Activated T-cell treated with anti-CD3 and anti-CD28 coated beads, Interleukin-2, amount 50 U/mL, for 72 hours (primary cell): ENCODE data around the gene CYP2B6. TPM values are rescaled to one million over a fixed set of nuclear protein-coding genes. Genes with fewer than 3 reads are reported as not detected.
"Not testable (repeated sequence)": the region's sequence is repeated elsewhere in the genome, so short reads cannot be mapped to it uniquely, and the experiment has no call there.

Experiments used
- ATAC-seq, 2 donors: fragments of 150-1000 bp; cut with Tn5 transposase; replicated peaks in 1 of 2; 2 replicates each; pipeline ENCODE4 v1.10.0; 2021; ENCODE audit warnings: moderate library complexity in 2 of 2, mild to moderate bottlenecking in 1 of 2
- DNase-seq, 2 donors: peaks; one replicate each; pipeline ENCODE4 v3.0.0; 2021 to 2022; ENCODE audit warnings: mixed read lengths in 1 of 2
- H3K27ac Mint-ChIP-seq: one replicate; pipeline ENCODE4 v1.8.0; 2022; ENCODE audit warnings: mild to moderate bottlenecking, moderate library complexity, mixed read lengths
- H3K27me3 Mint-ChIP-seq: one replicate; pipeline ENCODE4 v1.8.0; 2022; ENCODE audit warnings: low read depth, mixed read lengths
- H3K36me3 Mint-ChIP-seq, 2 donors: one replicate each; pipeline ENCODE4 v1.8.0; 2022; ENCODE audit warnings: mixed read lengths in 2 of 2, mild to moderate bottlenecking in 1 of 2; ENCODE audit not compliant: insufficient read depth in 2 of 2
- H3K4me1 Mint-ChIP-seq: one replicate; pipeline ENCODE4 v1.8.0; 2022; ENCODE audit warnings: low read depth, mixed read lengths
- H3K4me3 Mint-ChIP-seq, 2 donors: one replicate each; pipeline ENCODE4 v1.8.0; 2022; ENCODE audit warnings: mild to moderate bottlenecking in 2 of 2, mixed read lengths in 2 of 2, moderate library complexity in 2 of 2
- H3K9me3 Mint-ChIP-seq, 2 donors: one replicate each; pipeline ENCODE4 v1.8.0; 2022; ENCODE audit warnings: mixed read lengths in 2 of 2
- total RNA-seq, 2 donors: library from RNA; stranded (reverse); gene quantifications; one replicate each; pipeline ENCODE4 v1.2.3, GENCODE V29; 2022

The CYP2B6 gene
- total RNA-seq, 2 donors from 2014 or later: not detected

- not testable (repeated sequence) for H3K4me3 Mint-ChIP-seq, DNase-seq, H3K9me3 Mint-ChIP-seq, H3K27ac Mint-ChIP-seq, ATAC-seq, H3K36me3 Mint-ChIP-seq
- H3K4me1 Mint-ChIP-seq: peaks cover 35% of the 10 kb centered on the region
- peaks cover 19% of the 10 kb centered on the region for H3K27me3 Mint-ChIP-seq
Measured at GRCh38 chr19:40966591-40966990, 24.5 kb upstream of the CYP2B6 start.

DNA sequence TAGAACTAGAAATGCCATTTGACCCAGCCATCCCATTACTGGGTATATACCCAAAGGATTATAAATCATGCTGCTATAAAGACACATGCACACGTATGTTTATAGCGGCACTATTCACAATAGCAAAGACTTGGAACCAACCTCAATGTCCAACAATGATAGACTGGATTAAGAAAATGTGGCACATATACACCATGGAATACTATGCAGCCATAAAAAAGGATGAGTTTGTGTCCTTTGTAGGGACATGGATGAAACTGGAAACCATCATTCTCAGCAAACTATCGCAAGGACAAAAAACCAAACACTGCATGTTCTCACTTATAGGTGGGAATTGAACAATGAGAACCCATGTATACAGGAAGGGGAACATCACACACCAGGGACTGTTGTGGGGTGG lies 23.0 kb upstream of the CYP2B6 start:
- not testable (repeated sequence) for H3K36me3 Mint-ChIP-seq, DNase-seq, H3K4me3 Mint-ChIP-seq, ATAC-seq, H3K27ac Mint-ChIP-seq, H3K9me3 Mint-ChIP-seq
- H3K4me1 Mint-ChIP-seq: peaks cover 33% of the 10 kb centered on the region
- H3K27me3 Mint-ChIP-seq: peaks cover 11% of the 10 kb centered on the region

DNA sequence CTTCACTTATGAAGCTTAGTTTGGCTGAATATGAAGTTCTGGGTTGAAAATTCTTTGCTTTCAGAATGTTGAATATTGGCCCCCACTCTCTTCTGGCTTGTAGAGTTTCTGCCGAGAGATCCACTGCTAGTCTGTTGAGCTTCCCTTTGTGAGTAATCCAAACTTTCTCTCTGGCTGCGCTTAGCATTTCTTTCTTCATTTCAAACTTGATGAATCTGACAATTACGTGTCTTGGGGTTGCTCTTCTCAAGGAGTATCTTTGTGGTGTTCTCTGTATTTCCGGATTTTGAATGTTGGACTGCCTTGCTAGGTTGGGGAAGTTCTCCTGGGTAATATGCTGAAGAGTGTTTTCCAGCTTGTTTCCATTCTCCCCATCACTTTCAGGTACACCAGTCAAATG lies 21.4 kb upstream of the CYP2B6 start:
- H3K36me3 Mint-ChIP-seq, H3K9me3 Mint-ChIP-seq, H3K27me3 Mint-ChIP-seq, DNase-seq, H3K27ac Mint-ChIP-seq: not testable (repeated sequence)
- Mint-ChIP-seq H3K4me1 (peaks cover 33% of the 10 kb centered on the region), H3K4me3 (peak overlapping the region; percentile 61 to 65)
- peak in 1 of 2 donors; percentile 38 for ATAC-seq

DNA sequence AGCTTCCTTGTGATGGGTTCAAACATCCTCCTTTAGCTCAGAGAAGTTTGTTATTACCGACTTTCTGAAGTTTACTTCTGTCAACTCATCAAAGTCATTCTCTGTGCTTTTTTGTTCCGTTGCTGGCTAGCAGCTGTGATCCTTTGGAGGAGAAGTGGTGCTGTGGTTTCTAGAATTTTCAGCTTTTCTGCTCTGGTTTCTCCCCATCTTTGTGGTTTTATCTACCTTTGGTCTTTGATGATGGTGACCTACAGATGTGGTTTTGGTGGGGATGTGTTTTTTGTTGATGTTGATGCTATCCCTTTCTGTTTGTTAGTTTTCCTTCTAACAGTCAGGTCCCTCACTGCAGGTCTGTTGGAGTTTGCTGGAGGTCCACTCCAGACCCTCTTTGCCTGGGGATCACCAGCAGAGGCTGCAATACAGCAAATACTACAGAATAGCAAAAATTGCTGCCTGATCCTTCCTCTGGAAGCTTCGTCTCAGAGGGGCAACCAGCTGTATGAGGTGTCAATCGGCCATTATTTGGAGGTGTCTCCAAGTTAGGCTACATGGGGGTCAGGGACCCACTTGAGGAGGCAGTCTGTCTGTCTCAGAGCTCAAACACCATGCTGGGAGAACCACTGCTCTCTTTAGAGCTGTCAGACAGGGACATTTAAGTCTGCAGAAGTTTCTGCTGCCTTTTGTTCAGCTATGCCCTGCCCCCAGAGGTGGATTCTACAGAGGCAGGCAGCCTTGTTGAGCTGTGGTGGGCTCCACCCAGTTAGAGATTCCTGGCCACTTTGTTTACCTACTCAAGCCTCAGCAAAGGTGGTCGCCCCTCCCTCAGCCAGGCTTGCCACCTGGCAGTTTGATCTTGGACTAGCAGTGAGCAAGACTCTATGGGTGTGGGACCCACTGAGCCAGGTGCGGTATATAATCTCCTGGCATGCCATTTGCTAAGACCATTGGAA lies 20.4 kb upstream of the CYP2B6 start:
- Mint-ChIP-seq H3K27ac (peak overlapping the region; percentile 38), H3K4me1 (peaks cover 33% of the 10 kb centered on the region), H3K4me3 (peak overlapping the region; percentile 61 to 65)
- not testable (repeated sequence) for ATAC-seq, H3K9me3 Mint-ChIP-seq, H3K27me3 Mint-ChIP-seq, H3K36me3 Mint-ChIP-seq
- DNase-seq: peak in 1 of 2 donors; percentile 12

- Mint-ChIP-seq H3K27me3 (peaks cover 3% of the 10 kb centered on the region), H3K4me3 (no peak overlapping the region), H3K9me3 (no peaks in the 10 kb centered on the region), H3K4me1 (peaks cover 29% of the 10 kb centered on the region), H3K27ac (no peak overlapping the region), H3K36me3 (no peaks in the 10 kb centered on the region)
- peak; percentile 68 to 76 for ATAC-seq
- DNase-seq: peak; percentile 74 to 78
Measured at GRCh38 chr19:40974633-40975037, 16.4 kb upstream of the CYP2B6 start.

DNA sequence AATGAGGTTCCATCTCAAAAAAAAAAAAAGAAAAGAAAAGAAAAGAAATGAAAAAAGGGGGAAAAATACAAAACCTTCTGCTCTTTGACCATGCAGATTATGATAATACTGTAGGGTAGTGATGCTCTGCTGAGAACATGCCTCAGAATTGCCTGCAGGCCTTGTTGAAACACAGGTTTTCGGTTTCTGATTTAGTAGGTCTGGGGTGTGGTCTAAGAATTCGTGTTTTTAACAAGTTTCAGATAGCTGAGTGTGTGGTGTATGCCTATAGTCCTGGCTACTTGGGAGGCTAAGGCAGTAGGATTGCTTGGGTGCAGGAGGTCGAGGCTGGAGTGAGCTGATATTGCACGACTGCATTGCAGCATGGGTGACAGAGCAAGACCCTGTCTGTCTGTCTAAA lies 14.9 kb upstream of the CYP2B6 start:
- H3K27ac Mint-ChIP-seq: no peak overlapping the region
- DNase-seq (no peak), ATAC-seq (peak; percentile 52 to 69)
- peaks cover 16% of the 10 kb centered on the region for H3K27me3 Mint-ChIP-seq
- peaks cover 17% of the 10 kb centered on the region for H3K4me1 Mint-ChIP-seq
- H3K9me3 Mint-ChIP-seq: no peaks in the 10 kb centered on the region
- no peak overlapping the region for H3K4me3 Mint-ChIP-seq
- no peaks in the 10 kb centered on the region for H3K36me3 Mint-ChIP-seq

- Mint-ChIP-seq H3K9me3 (no peaks in the 10 kb centered on the region), H3K4me1 (peaks cover 17% of the 10 kb centered on the region), H3K4me3 (no peak overlapping the region), H3K27ac (no peak overlapping the region), H3K27me3 (peaks cover 16% of the 10 kb centered on the region), H3K36me3 (no peaks in the 10 kb centered on the region)
- ATAC-seq (no peak), DNase-seq (no peak)
Measured at GRCh38 chr19:40976724-40977123, 14.4 kb upstream of the CYP2B6 start.

- Mint-ChIP-seq H3K27me3 (peaks cover 30% of the 10 kb centered on the region), H3K4me1 (peaks cover 24% of the 10 kb centered on the region)
- ATAC-seq, DNase-seq, H3K4me3 Mint-ChIP-seq, H3K27ac Mint-ChIP-seq, H3K36me3 Mint-ChIP-seq, H3K9me3 Mint-ChIP-seq: not testable (repeated sequence)
Measured at GRCh38 chr19:40979759-40980158, 11.3 kb upstream of the CYP2B6 start.

- H3K27ac Mint-ChIP-seq, DNase-seq: not testable (repeated sequence)
Measured at GRCh38 chr19:40980743-40981442, 10.2 kb upstream of the CYP2B6 start.

DNA sequence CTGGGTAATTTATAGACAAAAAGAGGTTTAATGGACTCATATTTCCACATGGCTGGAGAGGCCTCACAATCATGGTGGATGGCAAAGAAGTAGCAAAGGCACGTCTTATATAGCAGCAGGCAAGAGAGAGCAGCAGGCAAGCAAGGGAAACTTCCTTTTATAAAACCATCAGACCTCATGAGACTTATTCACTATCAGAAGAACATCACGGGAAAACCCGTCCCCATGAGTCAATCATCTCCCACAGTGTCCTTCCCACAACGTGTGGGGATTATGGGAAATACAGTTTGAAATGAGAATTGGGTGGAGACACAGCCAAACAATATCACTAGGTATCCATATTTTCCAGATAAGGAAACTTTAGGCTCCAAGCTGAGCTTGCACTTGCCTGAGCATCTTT lies 9.5 kb upstream of the CYP2B6 start:
- Mint-ChIP-seq H3K9me3 (peaks cover 0 to 3% of the 10 kb centered on the region in 2 donors), H3K27ac (no peak overlapping the region), H3K4me1 (peaks cover 16% of the 10 kb centered on the region), H3K36me3 (no peaks in the 10 kb centered on the region), H3K4me3 (no peak overlapping the region), H3K27me3 (peaks cover 37% of the 10 kb centered on the region)
- no peak for ATAC-seq
- DNase-seq: no peak

More at GRCh38 chr19:40980743-40981442, 10.2 kb upstream of the CYP2B6 start:
- Mint-ChIP-seq H3K27me3 (peaks cover 33% of the 10 kb centered on the region), H3K4me1 (peaks cover 22% of the 10 kb centered on the region)
- not testable (repeated sequence) for H3K4me3 Mint-ChIP-seq, H3K9me3 Mint-ChIP-seq, H3K36me3 Mint-ChIP-seq, ATAC-seq

GRCh38 chr19:40982594-40983101 lies 8.4 kb upstream of the CYP2B6 start:
- no peak overlapping the region for H3K4me3 Mint-ChIP-seq
- DNase-seq: no peak
- H3K27me3 Mint-ChIP-seq: peaks cover 37% of the 10 kb centered on the region
- peak in 1 of 2 donors; percentile 17 for ATAC-seq
- peaks cover 16% of the 10 kb centered on the region for H3K4me1 Mint-ChIP-seq
- H3K36me3 Mint-ChIP-seq: no peaks in the 10 kb centered on the region
- peaks cover 0 to 3% of the 10 kb centered on the region in 2 donors for H3K9me3 Mint-ChIP-seq
- no peak overlapping the region for H3K27ac Mint-ChIP-seq

GRCh38 chr19:40989453-40989852 lies 1.6 kb upstream of the CYP2B6 start:
- Mint-ChIP-seq H3K9me3 (peaks cover 0 to 3% of the 10 kb centered on the region in 2 donors), H3K4me3 (no peak overlapping the region), H3K4me1 (no peaks in the 10 kb centered on the region), H3K27me3 (peaks cover 19% of the 10 kb centered on the region), H3K36me3 (no peaks in the 10 kb centered on the region), H3K27ac (no peak overlapping the region)
- DNase-seq (no peak), ATAC-seq (no peak)

DNA sequence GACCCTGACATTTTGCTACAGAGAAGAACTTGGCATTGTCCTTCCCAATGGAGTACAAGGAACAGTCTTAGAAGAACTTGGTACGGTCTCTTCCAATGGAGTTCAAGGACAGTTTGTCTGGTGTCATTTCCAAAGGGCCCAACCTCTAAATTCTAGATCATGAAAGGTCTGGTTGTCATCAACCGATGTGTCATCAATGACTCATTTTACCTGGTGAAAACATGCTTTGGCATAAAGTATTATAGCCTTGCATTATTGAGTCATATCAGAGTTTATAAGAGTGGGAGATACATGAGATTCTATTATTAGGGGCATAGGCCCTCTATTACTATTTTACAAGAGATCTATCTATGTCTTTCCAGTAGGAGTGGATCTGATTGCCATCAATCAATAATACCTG lies 4.3 kb downstream of the CYP2B6 start:
- Mint-ChIP-seq H3K9me3 (peaks cover 0 to 1% of the 10 kb centered on the region in 2 donors), H3K36me3 (peaks cover 0 to 2% of the 10 kb centered on the region in 2 donors), H3K4me1 (peaks cover 6% of the 10 kb centered on the region), H3K27ac (no peak overlapping the region), H3K4me3 (no peak overlapping the region), H3K27me3 (peaks cover 14% of the 10 kb centered on the region)
- peak; percentile 72 to 73 for ATAC-seq
- DNase-seq: no peak
